GM12873 (cell line): ENCODE data around the gene TSHZ3.
A peak's percentile ranks its signal among the peaks of the same experiment; 100 is the strongest.

Experiments used
- TF ChIP-seq, protein P1 (sequence below): IDR thresholded peaks from 2 replicates; pipeline ENCODE4 v1.5.1; 2012; ENCODE audit warnings: low read depth, mild to moderate bottlenecking, moderate library complexity, low read length, control low read depth; ENCODE audit not compliant: insufficient read depth; ENCODE audit errors: missing control alignments

Gene TSHZ3

DNA sequence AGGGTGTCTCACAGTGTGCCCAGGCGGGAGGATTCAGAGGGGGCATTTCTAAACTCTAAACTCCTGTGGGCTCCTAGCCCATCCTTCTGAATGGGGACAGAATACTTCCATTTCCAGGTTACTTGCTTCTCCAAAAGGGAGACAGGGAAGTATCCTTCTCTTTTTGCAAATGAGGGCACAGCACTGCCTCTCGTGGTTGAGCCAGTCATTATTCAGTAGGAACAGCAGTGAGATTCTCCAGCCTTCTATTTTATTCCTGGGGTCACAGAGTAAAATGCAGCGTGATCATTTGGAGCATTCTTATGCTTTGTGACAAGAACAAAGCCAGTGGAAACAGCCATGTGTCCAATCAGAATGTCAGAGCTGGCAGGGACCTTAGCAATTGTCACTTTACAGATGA, 15.7 kb upstream of the TSHZ3 start:
- TF ChIP-seq, protein P1, sequence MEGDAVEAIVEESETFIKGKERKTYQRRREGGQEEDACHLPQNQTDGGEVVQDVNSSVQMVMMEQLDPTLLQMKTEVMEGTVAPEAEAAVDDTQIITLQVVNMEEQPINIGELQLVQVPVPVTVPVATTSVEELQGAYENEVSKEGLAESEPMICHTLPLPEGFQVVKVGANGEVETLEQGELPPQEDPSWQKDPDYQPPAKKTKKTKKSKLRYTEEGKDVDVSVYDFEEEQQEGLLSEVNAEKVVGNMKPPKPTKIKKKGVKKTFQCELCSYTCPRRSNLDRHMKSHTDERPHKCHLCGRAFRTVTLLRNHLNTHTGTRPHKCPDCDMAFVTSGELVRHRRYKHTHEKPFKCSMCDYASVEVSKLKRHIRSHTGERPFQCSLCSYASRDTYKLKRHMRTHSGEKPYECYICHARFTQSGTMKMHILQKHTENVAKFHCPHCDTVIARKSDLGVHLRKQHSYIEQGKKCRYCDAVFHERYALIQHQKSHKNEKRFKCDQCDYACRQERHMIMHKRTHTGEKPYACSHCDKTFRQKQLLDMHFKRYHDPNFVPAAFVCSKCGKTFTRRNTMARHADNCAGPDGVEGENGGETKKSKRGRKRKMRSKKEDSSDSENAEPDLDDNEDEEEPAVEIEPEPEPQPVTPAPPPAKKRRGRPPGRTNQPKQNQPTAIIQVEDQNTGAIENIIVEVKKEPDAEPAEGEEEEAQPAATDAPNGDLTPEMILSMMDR, result no peak

GRCh38 chr19:31361728-31362127, 12.5 kb upstream of the TSHZ3 start:
- TF ChIP-seq, protein P1, result no peak

DNA sequence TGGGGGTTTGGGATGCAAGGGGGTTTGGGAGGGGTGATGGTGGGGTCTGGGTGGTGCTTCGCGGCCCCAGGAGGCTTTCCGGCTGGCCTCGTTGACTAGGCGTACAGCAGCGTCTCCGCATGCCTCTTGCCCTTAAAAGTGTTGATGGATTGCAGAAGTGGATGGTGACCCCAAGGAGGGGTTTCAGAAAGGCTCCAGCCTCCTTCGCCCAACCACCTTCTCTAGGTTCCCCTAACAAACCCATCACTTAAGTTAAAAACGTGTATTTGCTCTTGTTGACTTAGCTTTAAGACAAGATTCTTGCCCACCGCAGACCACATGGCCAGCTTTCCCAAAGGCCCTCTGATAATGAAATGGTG, 8.1 kb upstream of the TSHZ3 start:
- TF ChIP-seq, protein P1, result no peak

GRCh38 chr19:31356587-31357314, 7.5 kb upstream of the TSHZ3 start:
- TF ChIP-seq, protein P1, result peak; percentile 20

GRCh38 chr19:31355665-31356289, 6.5 kb upstream of the TSHZ3 start:
- TF ChIP-seq, protein P1, result no peak

DNA sequence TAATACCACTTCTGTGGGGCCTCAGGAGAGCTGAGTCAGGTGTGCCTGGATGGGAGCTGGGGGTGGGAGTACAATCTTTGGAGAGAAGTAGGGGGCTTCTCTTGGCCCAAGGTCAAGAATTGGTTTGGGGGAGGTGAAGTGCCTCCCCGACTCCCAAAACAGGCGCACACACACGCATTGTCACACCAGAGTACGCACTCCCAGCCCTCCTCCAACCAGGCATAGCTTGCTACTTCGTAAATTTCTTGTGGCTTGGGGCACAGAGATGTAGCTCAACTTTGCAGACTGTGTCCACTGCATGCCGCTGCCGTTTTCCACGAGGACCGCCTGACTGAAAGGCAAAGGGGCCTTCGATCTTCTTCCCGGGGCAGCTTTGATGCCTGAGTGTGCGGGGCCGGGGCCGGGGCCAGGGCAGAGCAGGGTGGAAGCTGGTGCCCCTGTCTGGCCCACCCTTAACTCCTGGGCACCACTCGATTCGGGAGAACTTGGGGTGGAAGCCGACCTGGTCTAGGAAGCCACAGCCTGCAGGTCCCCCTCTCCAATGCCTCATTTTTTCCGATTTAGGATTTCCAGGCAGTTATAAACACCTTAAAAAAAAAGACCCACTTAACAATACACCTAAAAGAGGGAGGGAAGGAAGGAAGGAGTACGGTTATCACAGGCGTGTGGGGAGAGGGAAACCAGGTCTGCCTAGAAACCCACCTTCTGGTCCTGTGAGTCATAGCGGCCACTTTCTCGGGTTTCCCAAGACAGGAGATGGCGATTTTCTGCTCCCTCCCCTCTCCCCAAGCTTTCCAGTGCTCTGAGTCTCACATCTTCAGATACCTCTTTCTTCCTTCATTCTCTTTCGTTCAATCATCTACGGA, 5.8 kb upstream of the TSHZ3 start:
- TF ChIP-seq, protein P1, result no peak

GRCh38 chr19:31354316-31354715, 5.1 kb upstream of the TSHZ3 start:
- TF ChIP-seq, protein P1, result no peak
